HepG2 (cell line): Measurements from ENCODE around the gene CDH19. TPM values are rescaled to one million over a fixed set of nuclear protein-coding genes. Genes with fewer than 3 reads are reported as not detected.

ENCODE experiments used
- ATAC-seq: fragments of 200-7000 bp; cut with Tn5 transposase; 3 replicates; pipeline ENCODE4 v1.9.1; 2020; ENCODE audit warnings: mild to moderate bottlenecking, moderate library complexity
- BruUV-seq: library from RNA; stranded (reverse); fragments of 400-500 nt; replicated peaks from 2 replicates; lab custom pipeline; 2021; lab: Mats Ljungman, UMichigan
- CTCF ChIA-PET: fragments of 300-600 bp; formaldehyde crosslinking; extraction: SDS; loops from one replicate; lab custom pipeline; 2021; ENCODE audit warnings: low total read pairs, inconsistent platforms, low intra/inter-chr PET ratio; lab: Yijun Ruan, JAX
- POLR2A ChIA-PET: fragments of 350-600 bp; sonication (Branson Sonifier 250); formaldehyde crosslinking; loops from one replicate; lab custom pipeline; 2020; ENCODE audit warnings: antibody characterized with exemption, inconsistent platforms; lab: Yijun Ruan, JAX
- DNase-seq: peaks from one replicate; pipeline ENCODE4 v3.0.0-alpha.2; 2015; ENCODE audit warnings: low spot score
- FAIRE-seq: peaks from 3 replicates; lab custom pipeline; 2011; peaks lifted over from hg19 to GRCh38; lab: Jason Lieb, UNC
- H2AFZ ChIP-seq: one replicate; pipeline ENCODE4 v1.6.1; 2011; ENCODE audit warnings: low read length, inconsistent platforms
- H3K27ac ChIP-seq: fragments of 300-600 bp; 3 replicates; pipeline ENCODE4 v1.8.0; 2011; ENCODE audit warnings: mixed run types, mild to moderate bottlenecking, mixed read lengths, low read length, inconsistent platforms; ENCODE audit not compliant: insufficient read depth; ENCODE audit errors: extremely low read length
- H3K27me3 ChIP-seq, 2 experiments: fragments of 200-600 bp in 1 of 2; 2 replicates in 1 of 2; 3 replicates in 1 of 2; pipeline versions ENCODE4 v1.6.0 to v1.8.0; 2011; ENCODE audit warnings: low read length in 2 of 2, mild to moderate bottlenecking in 2 of 2, moderate library complexity in 2 of 2, inconsistent platforms in 1 of 2; ENCODE audit not compliant: insufficient read depth in 2 of 2, control insufficient read depth in 1 of 2
- H3K36me3 ChIP-seq, 2 experiments: fragments of 200-600 bp in 1 of 2; replicated peaks in 1 of 2; 2 replicates in 1 of 2; 3 replicates in 1 of 2; pipeline versions ENCODE4 v1.5.1 to v1.8.0; 2011; ENCODE audit warnings: low read length in 2 of 2, inconsistent platforms in 1 of 2; ENCODE audit not compliant: insufficient read depth in 2 of 2, control insufficient read depth in 1 of 2
- H3K4me1 ChIP-seq: 2 replicates; pipeline ENCODE4 v1.5.1; 2012; ENCODE audit warnings: low read length, inconsistent platforms; ENCODE audit not compliant: insufficient read depth
- H3K4me2 ChIP-seq: 2 replicates; pipeline ENCODE4 v1.6.0; 2011; ENCODE audit warnings: low read depth, low read length, inconsistent platforms
- H3K4me3 ChIP-seq, 3 experiments: fragments of 200-600 bp in 1 of 3; sonication (generic), shearing (Covaris generic) in 1 of 3; replicated peaks in 1 of 3; 2 replicates each; pipeline ENCODE4 v1.5.1; 2011 to 2016; ENCODE audit warnings: low read length in 3 of 3, inconsistent platforms in 2 of 3, low read depth in 2 of 3, mild to moderate bottlenecking in 2 of 3, control low read depth in 1 of 3, mixed read lengths in 1 of 3; ENCODE audit not compliant: insufficient read depth in 1 of 3
- H3K79me2 ChIP-seq: one replicate; pipeline ENCODE4 v1.6.1; 2011; ENCODE audit warnings: low read length, inconsistent platforms; ENCODE audit not compliant: insufficient read depth
- H3K9ac ChIP-seq: 2 replicates; pipeline ENCODE4 v1.6.0; 2011; ENCODE audit warnings: mild to moderate bottlenecking, low read depth, low read length, inconsistent platforms; ENCODE audit not compliant: insufficient read depth
- H3K9me3 ChIP-seq: 2 replicates; pipeline ENCODE4 v1.5.1; 2012; ENCODE audit warnings: mild to moderate bottlenecking, low read length
- H4K20me1 ChIP-seq: 2 replicates; pipeline ENCODE4 v1.6.0; 2011; ENCODE audit warnings: inconsistent platforms, mild to moderate bottlenecking, low read length, moderate library complexity; ENCODE audit not compliant: insufficient read depth
- ATF4 ChIP-seq, 2 experiments: fragments of 450-650 bp in 1 of 2; sonication (generic) in 1 of 2; formaldehyde crosslinking; IDR thresholded peaks; 2 replicates each; pipeline versions ENCODE4 v1.5.0 to v1.8.0; 2020 to 2022; ENCODE audit warnings: mild to moderate bottlenecking in 1 of 2, missing genetic modification reagents in 1 of 2
- ISL2 ChIP-seq: sonication (generic); formaldehyde crosslinking; IDR thresholded peaks from 2 replicates; pipeline ENCODE4 v1.5.0; 2020; ENCODE audit warnings: missing genetic modification reagents
- JUNB ChIP-seq: sonication (generic); formaldehyde crosslinking; IDR thresholded peaks from 2 replicates; pipeline ENCODE4 v1.8.0; 2022; ENCODE audit warnings: missing genetic modification reagents, mild to moderate bottlenecking, borderline replicate concordance
- MXI1 ChIP-seq: IDR thresholded peaks from 3 replicates; pipeline ENCODE4 v1.6.1; 2012; ENCODE audit warnings: low read depth, low read length, inconsistent platforms, borderline replicate concordance
- RELA ChIP-seq: sonication (generic); formaldehyde crosslinking; IDR thresholded peaks from 2 replicates; pipeline ENCODE4 v1.4.0; 2020; ENCODE audit warnings: missing genetic modification reagents
- TBX3 ChIP-seq: fragments of 450-650 bp; IDR thresholded peaks from 2 replicates; pipeline ENCODE4 v1.6.1; 2017; ENCODE audit warnings: antibody characterized with exemption, mild to moderate bottlenecking, inconsistent platforms, borderline replicate concordance
- ZNF143 ChIP-seq: sonication (generic); formaldehyde crosslinking; IDR thresholded peaks from 2 replicates; pipeline ENCODE4 v1.4.0; 2020; ENCODE audit warnings: missing genetic modification reagents
- ZNF441 ChIP-seq: sonication (generic); formaldehyde crosslinking; IDR thresholded peaks from 2 replicates; pipeline ENCODE4 v1.7.0; 2021; ENCODE audit warnings: missing genetic modification reagents, borderline replicate concordance
- ZNF468 ChIP-seq: sonication (generic); formaldehyde crosslinking; IDR thresholded peaks from 2 replicates; pipeline ENCODE4 v1.8.0; 2022; ENCODE audit warnings: mild to moderate bottlenecking, moderate library complexity, missing genetic modification reagents
- ZNF558 ChIP-seq: sonication (generic); formaldehyde crosslinking; IDR thresholded peaks from 2 replicates; pipeline ENCODE4 v1.9.0; 2022; ENCODE audit warnings: mild to moderate bottlenecking, missing genetic modification reagents, borderline replicate concordance
- ZZZ3 ChIP-seq: sonication (generic); formaldehyde crosslinking; IDR thresholded peaks from 2 replicates; pipeline ENCODE4 v1.4.0; 2020; ENCODE audit warnings: missing genetic modification reagents, mild to moderate bottlenecking, borderline replicate concordance
- WGBS: methylation state at CpG from one replicate; pipeline ENCODE4 v1.1.6; 2017; ENCODE audit warnings: low lambda C conversion rate; 5-methylcytosine and 5-hydroxymethylcytosine counted together
- in situ Hi-C: cut with HindIII; loops from 2 replicates; pipeline ENCODE4 v1.10.0; 2017; ENCODE audit warnings: low pct_unique_long_range_greater_than_20kb; ENCODE audit not compliant: extremely low pct_ligation_motif_present
- intact Hi-C: fragments of 100-400 bp; cut with micrococcal nuclease; formaldehyde crosslinking; loops from one replicate; pipeline ENCODE4 v1.10.0; 2022; ENCODE audit not compliant: unreplicated experiment
- polyA plus RNA-seq, 8 experiments: library from polyadenylated mRNA; depleted of rRNA in 3 of 8; stranded (reverse) in 7 of 8; unstranded in 1 of 8; fragments of >200 nt; fragmentation: Illumina TruSeq in 4 of 8; extraction: Trizol in 4 of 8; gene quantifications; 2 replicates each; pipeline versions ENCODE4 v1.2.1 to v1.2.3, GENCODE V29; 2011 to 2016; ENCODE audit warnings: low read depth in 4 of 8, missing spikeins in 1 of 8, mixed read lengths in 1 of 8; ENCODE audit not compliant: insufficient read depth in 1 of 8
- total RNA-seq, 5 experiments: library from RNA; depleted of rRNA; stranded (reverse); fragments of >200 nt; fragmentation: Illumina TruSeq; extraction: Trizol; gene quantifications; 2 replicates each; pipeline ENCODE4 v1.2.3, GENCODE V29; 2016; ENCODE audit warnings: low read depth in 1 of 5
- TF ChIP-seq, protein P1 (sequence below): sonication (generic); formaldehyde crosslinking; IDR thresholded peaks from 2 replicates; pipeline ENCODE4 v1.4.0; 2020; ENCODE audit warnings: missing genetic modification reagents
- TF ChIP-seq, protein P2 (sequence below): fragments of 450-650 bp; IDR thresholded peaks from 2 replicates; pipeline ENCODE4 v1.6.1; 2017
- TF ChIP-seq, protein P3 (sequence below): sonication (generic); formaldehyde crosslinking; IDR thresholded peaks from 2 replicates; pipeline ENCODE4 v1.8.0; 2022; ENCODE audit warnings: missing genetic modification reagents, mild to moderate bottlenecking, moderate library complexity, borderline replicate concordance

Gene CDH19
- total and polyA plus RNA-seq, 2 of the 13 experiments (the other 11 are each of a cell fraction or from before 2014, with no cell fraction given) = not detected

GRCh38 chr18:66640431-66640830, 36.5 kb upstream of the CDH19 start (continued):
- TF ChIP-seq JUNB (CRISPR knock-in tag) = no peak

DNA sequence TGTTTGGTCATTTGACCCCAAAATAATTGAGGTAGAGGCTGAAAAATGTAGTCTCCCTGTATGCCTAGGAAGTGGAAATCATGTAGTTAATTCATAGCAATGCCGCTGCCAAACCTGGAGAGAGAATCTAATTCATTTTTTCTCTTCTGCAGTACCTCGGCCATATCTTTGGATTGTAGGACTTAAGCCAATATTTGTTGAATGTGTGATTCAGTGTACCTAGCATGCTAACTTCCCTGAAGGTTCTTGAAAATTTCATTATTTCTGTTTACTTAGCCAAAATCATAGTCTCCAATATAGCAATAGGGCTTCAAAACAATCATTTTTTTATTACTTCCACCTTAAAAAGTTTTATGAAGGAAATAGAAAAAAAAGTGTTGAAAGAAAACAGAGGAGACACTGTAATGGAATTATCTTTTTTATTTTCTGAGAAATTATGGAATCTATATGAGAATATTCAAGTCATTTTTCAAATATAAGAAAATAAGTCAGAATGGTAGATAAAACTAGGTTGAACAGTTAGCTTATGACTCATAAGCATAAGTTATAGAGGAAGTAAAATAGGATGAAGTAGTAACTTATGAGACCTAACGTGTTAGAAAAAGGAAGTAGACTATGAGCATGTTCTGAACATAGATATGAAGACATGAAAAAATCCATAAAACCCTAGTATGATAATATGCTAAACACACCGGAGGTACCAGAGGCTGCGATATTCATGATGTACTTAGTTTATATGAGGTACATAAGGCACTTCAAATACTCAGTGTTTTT, 35.2 kb upstream of the CDH19 start:
- H3K27me3 ChIP-seq = no peaks in the 10 kb centered on the region
- WGBS = 8% methylated on average over 5 of the region's 5 CpGs
- H3K4me1 ChIP-seq = no peaks in the 10 kb centered on the region
- no peaks in the 10 kb centered on the region for H4K20me1 ChIP-seq
- H3K79me2 ChIP-seq = no peaks in the 10 kb centered on the region
- no peaks in the 10 kb centered on the region for H3K9me3 ChIP-seq
- FAIRE-seq (no peak), DNase-seq (no peak), ATAC-seq (no peak)
- POLR2A ChIA-PET = no interaction called here
- H3K36me3 ChIP-seq = no peaks in the 10 kb centered on the region
- CTCF ChIA-PET = no interaction called here
- in situ Hi-C loops (no loop called here), intact Hi-C loops (no loop called here)
- H3K4me3 ChIP-seq = no peak overlapping the region
- H2AFZ ChIP-seq = no peak overlapping the region
- BruUV-seq = no TSS peak
- H3K9ac ChIP-seq = no peak overlapping the region
- H3K4me2 ChIP-seq = no peak overlapping the region
- no peak overlapping the region for H3K27ac ChIP-seq
- no peak for TF ChIP-seq TBX3
- TF ChIP-seq ZNF143 (CRISPR knock-in tag) = no peak
- TF ChIP-seq MXI1 = no peak
- TF ChIP-seq, protein P1, sequence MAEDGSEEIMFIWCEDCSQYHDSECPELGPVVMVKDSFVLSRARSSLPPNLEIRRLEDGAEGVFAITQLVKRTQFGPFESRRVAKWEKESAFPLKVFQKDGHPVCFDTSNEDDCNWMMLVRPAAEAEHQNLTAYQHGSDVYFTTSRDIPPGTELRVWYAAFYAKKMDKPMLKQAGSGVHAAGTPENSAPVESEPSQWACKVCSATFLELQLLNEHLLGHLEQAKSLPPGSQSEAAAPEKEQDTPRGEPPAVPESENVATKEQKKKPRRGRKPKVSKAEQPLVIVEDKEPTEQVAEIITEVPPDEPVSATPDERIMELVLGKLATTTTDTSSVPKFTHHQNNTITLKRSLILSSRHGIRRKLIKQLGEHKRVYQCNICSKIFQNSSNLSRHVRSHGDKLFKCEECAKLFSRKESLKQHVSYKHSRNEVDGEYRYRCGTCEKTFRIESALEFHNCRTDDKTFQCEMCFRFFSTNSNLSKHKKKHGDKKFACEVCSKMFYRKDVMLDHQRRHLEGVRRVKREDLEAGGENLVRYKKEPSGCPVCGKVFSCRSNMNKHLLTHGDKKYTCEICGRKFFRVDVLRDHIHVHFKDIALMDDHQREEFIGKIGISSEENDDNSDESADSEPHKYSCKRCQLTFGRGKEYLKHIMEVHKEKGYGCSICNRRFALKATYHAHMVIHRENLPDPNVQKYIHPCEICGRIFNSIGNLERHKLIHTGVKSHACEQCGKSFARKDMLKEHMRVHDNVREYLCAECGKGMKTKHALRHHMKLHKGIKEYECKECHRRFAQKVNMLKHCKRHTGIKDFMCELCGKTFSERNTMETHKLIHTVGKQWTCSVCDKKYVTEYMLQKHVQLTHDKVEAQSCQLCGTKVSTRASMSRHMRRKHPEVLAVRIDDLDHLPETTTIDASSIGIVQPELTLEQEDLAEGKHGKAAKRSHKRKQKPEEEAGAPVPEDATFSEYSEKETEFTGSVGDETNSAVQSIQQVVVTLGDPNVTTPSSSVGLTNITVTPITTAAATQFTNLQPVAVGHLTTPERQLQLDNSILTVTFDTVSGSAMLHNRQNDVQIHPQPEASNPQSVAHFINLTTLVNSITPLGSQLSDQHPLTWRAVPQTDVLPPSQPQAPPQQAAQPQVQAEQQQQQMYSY (CRISPR knock-in tag) = no peak
- no peak for TF ChIP-seq ZNF558 (CRISPR knock-in tag)
- TF ChIP-seq, protein P2, sequence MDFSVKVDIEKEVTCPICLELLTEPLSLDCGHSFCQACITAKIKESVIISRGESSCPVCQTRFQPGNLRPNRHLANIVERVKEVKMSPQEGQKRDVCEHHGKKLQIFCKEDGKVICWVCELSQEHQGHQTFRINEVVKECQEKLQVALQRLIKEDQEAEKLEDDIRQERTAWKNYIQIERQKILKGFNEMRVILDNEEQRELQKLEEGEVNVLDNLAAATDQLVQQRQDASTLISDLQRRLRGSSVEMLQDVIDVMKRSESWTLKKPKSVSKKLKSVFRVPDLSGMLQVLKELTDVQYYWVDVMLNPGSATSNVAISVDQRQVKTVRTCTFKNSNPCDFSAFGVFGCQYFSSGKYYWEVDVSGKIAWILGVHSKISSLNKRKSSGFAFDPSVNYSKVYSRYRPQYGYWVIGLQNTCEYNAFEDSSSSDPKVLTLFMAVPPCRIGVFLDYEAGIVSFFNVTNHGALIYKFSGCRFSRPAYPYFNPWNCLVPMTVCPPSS = no peak
- TF ChIP-seq ISL2 (CRISPR knock-in tag) = no peak
- no peak for TF ChIP-seq ZNF468 (CRISPR knock-in tag)
- TF ChIP-seq ATF4 (CRISPR knock-in tag; IDR thresholded peaks at IDR 0.05) = no peak
- no peak for TF ChIP-seq ZZZ3 (CRISPR knock-in tag)
- TF ChIP-seq, protein P3, sequence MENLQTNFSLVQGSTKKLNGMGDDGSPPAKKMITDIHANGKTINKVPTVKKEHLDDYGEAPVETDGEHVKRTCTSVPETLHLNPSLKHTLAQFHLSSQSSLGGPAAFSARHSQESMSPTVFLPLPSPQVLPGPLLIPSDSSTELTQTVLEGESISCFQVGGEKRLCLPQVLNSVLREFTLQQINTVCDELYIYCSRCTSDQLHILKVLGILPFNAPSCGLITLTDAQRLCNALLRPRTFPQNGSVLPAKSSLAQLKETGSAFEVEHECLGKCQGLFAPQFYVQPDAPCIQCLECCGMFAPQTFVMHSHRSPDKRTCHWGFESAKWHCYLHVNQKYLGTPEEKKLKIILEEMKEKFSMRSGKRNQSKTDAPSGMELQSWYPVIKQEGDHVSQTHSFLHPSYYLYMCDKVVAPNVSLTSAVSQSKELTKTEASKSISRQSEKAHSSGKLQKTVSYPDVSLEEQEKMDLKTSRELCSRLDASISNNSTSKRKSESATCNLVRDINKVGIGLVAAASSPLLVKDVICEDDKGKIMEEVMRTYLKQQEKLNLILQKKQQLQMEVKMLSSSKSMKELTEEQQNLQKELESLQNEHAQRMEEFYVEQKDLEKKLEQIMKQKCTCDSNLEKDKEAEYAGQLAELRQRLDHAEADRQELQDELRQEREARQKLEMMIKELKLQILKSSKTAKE (CRISPR knock-in tag) = no peak
- no peak for TF ChIP-seq RELA (CRISPR knock-in tag)
- TF ChIP-seq ZNF441 (CRISPR knock-in tag) = no peak
